Caco-2 (cell line): ENCODE results near the gene HDAC4. TPM values are rescaled to one million over a fixed set of nuclear protein-coding genes. Genes with fewer than 3 reads are reported as not detected.

Experiments
- BruUV-seq: library from RNA; stranded (reverse); fragments of 400-500 nt; replicated peaks from 2 replicates; lab custom pipeline; 2021; lab: Mats Ljungman, UMichigan
- CTCF ChIA-PET: fragments of 300-600 bp; sonication (Branson Sonifier 250); formaldehyde crosslinking; loops from one replicate; lab custom pipeline; 2022; ENCODE audit warnings: antibody characterized with exemption; lab: Charles Lee
- POLR2A ChIA-PET: fragments of 300-600 bp; sonication (Branson Sonifier 250); formaldehyde crosslinking; loops from one replicate; lab custom pipeline; 2022; ENCODE audit warnings: antibody characterized with exemption; lab: Charles Lee
- DNase-seq, 2 experiments: peaks; one replicate each; pipeline versions ENCODE4 v3.0.0 to v3.0.0-alpha.2; 2020 to 2022
- H3K27me3 ChIP-seq: replicated peaks from 2 replicates; pipeline ENCODE4 v1.6.0; 2011; ENCODE audit warnings: low read length; ENCODE audit not compliant: control insufficient read depth, insufficient read depth
- H3K36me3 ChIP-seq: 2 replicates; pipeline ENCODE4 v1.5.1; 2011; ENCODE audit warnings: low read length; ENCODE audit not compliant: control insufficient read depth, insufficient read depth
- H3K4me1 ChIP-seq: fragments of 250-450 bp; sonication (Bioruptor Pico); 2 replicates; pipeline ENCODE4 v1.5.1; 2020; ENCODE audit warnings: mild to moderate bottlenecking
- H3K4me3 ChIP-seq: 2 replicates; pipeline ENCODE4 v1.5.1; 2011; ENCODE audit warnings: low read depth, mild to moderate bottlenecking, control low read depth, low read length
- H3K9me3 ChIP-seq: fragments of 250-450 bp; sonication (Bioruptor Pico); 2 replicates; pipeline ENCODE4 v1.5.1; 2020; ENCODE audit warnings: mild to moderate bottlenecking, moderate library complexity
- H3K27ac Mint-ChIP-seq: one replicate; pipeline ENCODE4 v1.8.0; 2022; ENCODE audit warnings: mixed read lengths; ENCODE audit not compliant: unreplicated experiment
- H3K27me3 Mint-ChIP-seq: one replicate; pipeline ENCODE4 v1.8.0; 2022; ENCODE audit warnings: mixed read lengths; ENCODE audit not compliant: insufficient read depth, unreplicated experiment
- H3K36me3 Mint-ChIP-seq: one replicate; pipeline ENCODE4 v1.8.0; 2022; ENCODE audit warnings: mild to moderate bottlenecking, mixed read lengths; ENCODE audit not compliant: insufficient read depth, unreplicated experiment
- H3K4me1 Mint-ChIP-seq: one replicate; pipeline ENCODE4 v1.8.0; 2022; ENCODE audit warnings: low read depth, mixed read lengths; ENCODE audit not compliant: unreplicated experiment
- H3K4me3 Mint-ChIP-seq: one replicate; pipeline ENCODE4 v1.8.0; 2022; ENCODE audit warnings: mild to moderate bottlenecking, moderate library complexity, mixed read lengths; ENCODE audit not compliant: unreplicated experiment
- H3K9me3 Mint-ChIP-seq: one replicate; pipeline ENCODE4 v1.8.0; 2022; ENCODE audit warnings: mixed read lengths; ENCODE audit not compliant: unreplicated experiment
- CTCF ChIP-seq, 2 experiments: fragments of 200-600 bp in 1 of 2; IDR thresholded peaks; 1 replicate in 1 of 2; 2 replicates in 1 of 2; pipeline versions ENCODE4 v1.5.1 to v1.8.0; 2011 to 2022; ENCODE audit warnings: antibody characterized with exemption in 1 of 2, control low read depth in 1 of 2, inconsistent platforms in 1 of 2, low read depth in 1 of 2, low read length in 1 of 2, mild to moderate bottlenecking in 1 of 2, moderate library complexity in 1 of 2; ENCODE audit not compliant: insufficient read depth in 1 of 2, severe bottlenecking in 1 of 2, unreplicated experiment in 1 of 2
- intact Hi-C: fragments of 100-400 bp; cut with micrococcal nuclease; formaldehyde crosslinking; loops from one replicate; pipeline ENCODE4 v1.10.0; 2022; ENCODE audit not compliant: unreplicated experiment
- total RNA-seq: library from RNA; stranded (reverse); gene quantifications from 2 replicates; pipeline ENCODE4 v1.2.3, GENCODE V29; 2022

The HDAC4 gene
- total RNA-seq, 1 experiment from 2014 or later: 15.5 TPM

- Mint-ChIP-seq H3K9me3 (no peaks in the 10 kb centered on the region), H3K36me3 (no peaks in the 10 kb centered on the region), H3K27ac (no peak overlapping the region), H3K27me3 (no peaks in the 10 kb centered on the region), H3K4me3 (no peak overlapping the region), H3K4me1 (no peaks in the 10 kb centered on the region)
- no peak for TF ChIP-seq CTCF (IDR thresholded peaks at IDR 0.05; ENCODE audit: insufficient read depth in 1 of 2, low read depth in 1 of 2, low read length in 1 of 2, severe bottlenecking in 1 of 2, unreplicated experiment in 1 of 2)
- no peaks in the 10 kb centered on the region for H3K4me1 ChIP-seq
- BruUV-seq: no TSS peak
- DNase-seq: no peak
- no peaks in the 10 kb centered on the region for H3K27me3 ChIP-seq
- H3K9me3 ChIP-seq: no peaks in the 10 kb centered on the region
- H3K4me3 ChIP-seq: no peak overlapping the region
- POLR2A ChIA-PET: no interaction called here
- CTCF ChIA-PET: no interaction called here
- intact Hi-C loops: no loop called here
- H3K36me3 ChIP-seq: no peaks in the 10 kb centered on the region
These were observed 21.7 kb downstream of the HDAC4 start for GRCh38 chr2:239378918-239379640.

- CTCF ChIA-PET: no interaction called here
- no peak for TF ChIP-seq CTCF (IDR thresholded peaks at IDR 0.05; ENCODE audit: insufficient read depth in 1 of 2, low read depth in 1 of 2, low read length in 1 of 2, severe bottlenecking in 1 of 2, unreplicated experiment in 1 of 2)
- Mint-ChIP-seq H3K27ac (no peak overlapping the region), H3K36me3 (no peaks in the 10 kb centered on the region), H3K4me3 (no peak overlapping the region), H3K9me3 (no peaks in the 10 kb centered on the region), H3K4me1 (no peaks in the 10 kb centered on the region), H3K27me3 (no peaks in the 10 kb centered on the region)
- BruUV-seq: no TSS peak
- no peaks in the 10 kb centered on the region for H3K9me3 ChIP-seq
- intact Hi-C loops: no loop called here
- POLR2A ChIA-PET: no interaction called here
- no peaks in the 10 kb centered on the region for H3K4me1 ChIP-seq
- H3K27me3 ChIP-seq: no peaks in the 10 kb centered on the region
- no peaks in the 10 kb centered on the region for H3K36me3 ChIP-seq
- no peak for DNase-seq
- H3K4me3 ChIP-seq: no peak overlapping the region
These were observed 22.6 kb downstream of the HDAC4 start for GRCh38 chr2:239378021-239378917.

GRCh38 chr2:239377591-239377990, 23.2 kb downstream of the HDAC4 start:
- CTCF ChIA-PET: no interaction called here

More at GRCh38 chr2:239377591-239377990, 23.2 kb downstream of the HDAC4 start:
- no peaks in the 10 kb centered on the region for H3K4me1 ChIP-seq
- no peaks in the 10 kb centered on the region for H3K27me3 ChIP-seq
- intact Hi-C loops: no loop called here
- DNase-seq: no peak
- BruUV-seq: no TSS peak
- no peaks in the 10 kb centered on the region for H3K27me3 Mint-ChIP-seq
- H3K27ac Mint-ChIP-seq: no peak overlapping the region
- no peaks in the 10 kb centered on the region for H3K4me1 Mint-ChIP-seq
- H3K4me3 Mint-ChIP-seq: no peak overlapping the region
- POLR2A ChIA-PET: interaction anchor here (0.6 kb wide), 1 partner anchor 15 kb away, joined by 4 read pairs; no protein-coding TSS in a partner anchor
- no peaks in the 10 kb centered on the region for H3K36me3 ChIP-seq
- no peaks in the 10 kb centered on the region for H3K36me3 Mint-ChIP-seq
- no peak for TF ChIP-seq CTCF (IDR thresholded peaks at IDR 0.05; ENCODE audit: insufficient read depth in 1 of 2, low read depth in 1 of 2, low read length in 1 of 2, severe bottlenecking in 1 of 2, unreplicated experiment in 1 of 2)
- H3K9me3 ChIP-seq: no peaks in the 10 kb centered on the region
- no peaks in the 10 kb centered on the region for H3K9me3 Mint-ChIP-seq
- H3K4me3 ChIP-seq: no peak overlapping the region
